OCI-LY7 (cell line): ENCODE measurements around the gene GIGYF1.

Experiments used
- EZH2phosphoT487 ChIP-seq: fragments of 200-600 bp; sonication (generic); IDR thresholded peaks from 2 replicates; pipeline ENCODE4 v1.6.1; 2018; ENCODE audit warnings: low read depth, borderline replicate concordance, mild to moderate bottlenecking, mixed run types, antibody characterized with exemption, low read length, moderate library complexity, mixed read lengths
- TF ChIP-seq, protein P1 (sequence below): fragments of 200-600 bp; sonication (generic); conservative IDR thresholded peaks from 2 replicates; pipeline ENCODE4 v1.5.1; 2014; ENCODE audit warnings: mild to moderate bottlenecking, antibody characterized with exemption, low read length, moderate library complexity, mixed read lengths

DNA sequence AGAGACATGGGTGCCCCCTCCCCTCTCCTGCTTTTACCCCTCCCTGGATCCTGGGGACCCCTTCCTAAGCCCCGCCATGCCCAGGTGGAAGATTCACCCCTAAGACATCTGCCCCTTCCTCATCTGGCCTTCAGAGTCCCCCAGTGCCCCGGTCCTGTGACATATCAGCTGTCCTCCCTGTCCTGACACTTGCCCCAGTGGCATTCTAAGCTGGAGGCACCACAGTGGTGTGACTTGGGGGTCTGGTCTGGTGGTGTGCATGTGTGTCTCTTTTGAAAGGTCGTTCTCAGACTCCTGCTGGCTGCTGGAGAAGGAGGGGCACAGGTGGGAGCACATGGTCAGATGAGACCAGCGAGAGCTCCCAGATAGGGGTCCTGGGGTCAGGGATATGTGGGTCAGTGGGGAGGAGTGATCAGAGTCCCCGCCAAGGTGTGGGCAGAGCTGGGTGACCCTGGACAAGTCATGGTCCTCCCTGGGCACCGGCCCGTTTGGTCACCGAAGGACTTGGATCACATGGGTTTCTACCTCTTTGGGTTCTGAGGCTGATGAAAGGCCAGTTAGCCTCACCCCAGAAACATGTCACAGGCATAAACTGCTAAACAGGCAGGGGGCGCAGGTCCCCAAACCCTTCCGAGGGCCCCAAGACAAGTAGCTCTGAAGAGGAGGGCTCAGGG lies 52.1 kb downstream of the GIGYF1 start:
- TF ChIP-seq, protein P1, sequence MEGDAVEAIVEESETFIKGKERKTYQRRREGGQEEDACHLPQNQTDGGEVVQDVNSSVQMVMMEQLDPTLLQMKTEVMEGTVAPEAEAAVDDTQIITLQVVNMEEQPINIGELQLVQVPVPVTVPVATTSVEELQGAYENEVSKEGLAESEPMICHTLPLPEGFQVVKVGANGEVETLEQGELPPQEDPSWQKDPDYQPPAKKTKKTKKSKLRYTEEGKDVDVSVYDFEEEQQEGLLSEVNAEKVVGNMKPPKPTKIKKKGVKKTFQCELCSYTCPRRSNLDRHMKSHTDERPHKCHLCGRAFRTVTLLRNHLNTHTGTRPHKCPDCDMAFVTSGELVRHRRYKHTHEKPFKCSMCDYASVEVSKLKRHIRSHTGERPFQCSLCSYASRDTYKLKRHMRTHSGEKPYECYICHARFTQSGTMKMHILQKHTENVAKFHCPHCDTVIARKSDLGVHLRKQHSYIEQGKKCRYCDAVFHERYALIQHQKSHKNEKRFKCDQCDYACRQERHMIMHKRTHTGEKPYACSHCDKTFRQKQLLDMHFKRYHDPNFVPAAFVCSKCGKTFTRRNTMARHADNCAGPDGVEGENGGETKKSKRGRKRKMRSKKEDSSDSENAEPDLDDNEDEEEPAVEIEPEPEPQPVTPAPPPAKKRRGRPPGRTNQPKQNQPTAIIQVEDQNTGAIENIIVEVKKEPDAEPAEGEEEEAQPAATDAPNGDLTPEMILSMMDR, result peak; percentile 47; the same call in 1 of the 2 replicates
- no peak for TF ChIP-seq EZH2phosphoT487
